Activated B cell treated with CpG ODN at 0.5 μM for 24 hours (primary cell): ENCODE measurements around the gene PTPRO. TPM values are rescaled to one million over a fixed set of nuclear protein-coding genes. Genes with fewer than 3 reads are reported as not detected.

ENCODE experiments used
- ATAC-seq: fragments of 200-7000 bp; cut with Tn5 transposase; one replicate; pipeline ENCODE4 v1.10.0; 2021; ENCODE audit warnings: low read depth, mild to moderate bottlenecking, moderate library complexity
- CTCF ChIA-PET: fragments of 350-600 bp; sonication (Branson Sonifier 250); formaldehyde crosslinking; loops from one replicate; lab custom pipeline; 2021; ENCODE audit warnings: antibody characterized with exemption; lab: Charles Lee
- POLR2A ChIA-PET: fragments of 350-600 bp; sonication (Branson Sonifier 250); formaldehyde crosslinking; loops from one replicate; lab custom pipeline; 2021; ENCODE audit warnings: antibody characterized with exemption; lab: Charles Lee
- DNase-seq: peaks from one replicate; pipeline ENCODE4 v3.0.0; 2022
- H3K27ac Mint-ChIP-seq: one replicate; pipeline ENCODE4 v1.8.0; 2020; ENCODE audit warnings: mixed read lengths
- H3K27me3 Mint-ChIP-seq: one replicate; pipeline ENCODE4 v1.8.0; 2021; ENCODE audit warnings: mixed read lengths
- H3K36me3 Mint-ChIP-seq: one replicate; pipeline ENCODE4 v1.8.0; 2021; ENCODE audit warnings: low read depth, mixed read lengths
- H3K4me1 Mint-ChIP-seq: one replicate; pipeline ENCODE4 v1.8.0; 2021; ENCODE audit warnings: mixed read lengths
- H3K4me3 Mint-ChIP-seq: one replicate; pipeline ENCODE4 v1.8.0; 2020; ENCODE audit warnings: mild to moderate bottlenecking, mixed read lengths
- H3K9me3 Mint-ChIP-seq: one replicate; pipeline ENCODE4 v1.8.0; 2020; ENCODE audit warnings: mixed read lengths
- CTCF ChIP-seq: fragments of 200-600 bp; IDR thresholded peaks from one replicate; pipeline ENCODE4 v1.8.0; 2022; ENCODE audit warnings: antibody characterized with exemption, mild to moderate bottlenecking
- intact Hi-C: fragments of 100-400 bp; cut with micrococcal nuclease; formaldehyde crosslinking; loops from one replicate; pipeline ENCODE4 v1.15.1; 2024
- total RNA-seq: library from RNA; stranded (reverse); gene quantifications from 2 replicates; pipeline ENCODE4 v1.2.3, GENCODE V29; 2022

The PTPRO gene
- total RNA-seq, 1 donor from 2014 or later = 23.9 TPM

DNA sequence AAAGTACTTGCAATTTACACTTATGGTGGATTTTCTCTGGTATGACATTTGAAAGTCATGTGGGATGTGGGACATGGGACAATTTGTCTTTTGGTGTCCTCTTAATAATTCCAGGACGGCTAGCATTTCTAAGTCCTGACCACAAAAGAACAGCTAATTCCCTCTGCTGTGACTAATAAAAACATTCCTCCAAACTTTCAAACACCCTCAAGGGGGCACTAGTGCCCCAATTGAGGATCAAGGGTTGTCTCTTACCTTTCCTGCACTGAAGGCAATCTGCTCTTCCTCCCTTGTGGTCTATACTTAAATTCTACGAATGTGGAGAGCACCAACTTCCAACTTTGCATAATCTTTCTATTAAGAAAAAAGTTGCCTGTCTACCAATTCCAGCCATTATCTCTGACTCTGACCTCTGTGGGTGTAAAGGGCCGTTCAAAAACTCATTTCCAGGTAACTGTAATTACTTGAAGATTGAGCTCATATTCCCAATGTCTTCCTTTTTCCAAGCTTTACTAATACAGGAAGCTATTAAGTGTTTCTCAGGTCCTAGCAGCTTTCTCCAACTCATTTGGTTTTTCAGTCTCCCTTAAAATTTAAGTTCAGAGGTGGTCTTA is 210.2 kb downstream of the PTPRO start:
- peaks cover 2% of the 10 kb centered on the region for H3K9me3 Mint-ChIP-seq
- ATAC-seq = peak; percentile 85
- POLR2A ChIA-PET = interaction anchor here (0.9 to 1.7 kb wide), 4 partner anchors 18 to 52 kb away, joined by 3 to 16 read pairs (median 6); no protein-coding TSS in a partner anchor
- no peaks in the 10 kb centered on the region for H3K27me3 Mint-ChIP-seq
- DNase-seq = no peak
- no peak overlapping the region for H3K27ac Mint-ChIP-seq
- H3K4me1 Mint-ChIP-seq = peaks cover 8% of the 10 kb centered on the region
- peaks cover 2% of the 10 kb centered on the region for H3K36me3 Mint-ChIP-seq
- intact Hi-C loops = loop anchor here (1.0 to 5.0 kb wide), 5 partner anchors 39 to 367 kb away; partner anchors contain the start of gene EPS8
- TF ChIP-seq CTCF = peak; percentile 84
- H3K4me3 Mint-ChIP-seq = no peak overlapping the region
- CTCF ChIA-PET = interaction anchor here (0.6 to 9.6 kb wide), 20 partner anchors 9 to 366 kb away, joined by 3 to 480 read pairs (median 10); no protein-coding TSS in a partner anchor

DNA sequence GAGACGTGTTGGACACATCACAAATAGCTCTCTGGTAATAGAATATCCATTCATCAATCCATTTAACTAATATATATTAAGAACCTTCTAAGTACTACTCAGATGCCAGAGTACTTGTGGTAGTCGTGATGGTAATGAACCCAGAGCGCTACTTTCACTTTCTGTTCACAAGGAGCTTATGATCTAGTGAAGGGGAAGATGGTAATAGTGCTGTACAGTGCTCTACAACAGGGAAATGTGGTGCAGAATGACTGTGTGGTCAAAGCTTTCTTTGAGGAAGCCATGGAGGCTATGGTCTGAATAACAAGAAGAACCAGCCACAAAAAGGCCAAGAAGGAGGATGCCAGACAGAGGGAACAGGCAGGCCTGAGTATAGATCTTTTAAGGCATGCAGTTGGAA is 212.0 kb downstream of the PTPRO start:
- Mint-ChIP-seq H3K4me1 (peaks cover 8% of the 10 kb centered on the region), H3K9me3 (no peaks in the 10 kb centered on the region), H3K27ac (peak overlapping the region; percentile 85), H3K4me3 (peak overlapping the region; percentile 56), H3K36me3 (no peaks in the 10 kb centered on the region), H3K27me3 (no peaks in the 10 kb centered on the region)
- CTCF ChIA-PET = interaction anchor here (0.5 to 9.6 kb wide), 7 partner anchors 8 to 323 kb away, joined by 3 to 480 read pairs (median 5); no protein-coding TSS in a partner anchor
- TF ChIP-seq CTCF = no peak
- intact Hi-C loops = loop anchor here (5.0 kb wide), 1 partner anchor 253 kb away; the partner anchor contains the start of gene EPS8
- ATAC-seq = peak; percentile 74
- no peak for DNase-seq
- POLR2A ChIA-PET = interaction anchor here (0.6 to 2.7 kb wide), 6 partner anchors 12 to 50 kb away, joined by 3 to 18 read pairs (median 4); no protein-coding TSS in a partner anchor

DNA sequence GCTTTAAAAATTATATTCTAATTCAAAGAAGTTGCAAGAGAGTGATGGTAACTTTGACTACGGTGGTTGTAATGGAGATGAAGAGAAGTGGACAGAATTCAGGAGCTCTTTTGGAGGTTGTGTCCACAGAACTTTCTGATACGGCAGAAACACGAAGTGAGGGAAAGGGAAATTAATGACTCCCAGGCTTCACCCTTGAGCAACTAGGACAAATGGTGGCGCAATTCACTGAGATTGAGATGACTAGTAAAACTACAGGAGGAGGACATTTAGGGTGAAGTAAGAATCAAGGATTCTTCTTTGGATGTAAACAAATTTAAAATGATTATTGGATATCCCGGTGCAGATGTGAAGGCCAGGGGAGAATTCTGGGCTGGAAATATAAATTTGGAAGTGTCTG is 212.6 kb downstream of the PTPRO start:
- H3K27ac Mint-ChIP-seq = no peak overlapping the region
- ATAC-seq (no peak), DNase-seq (no peak)
- CTCF ChIA-PET = interaction anchor here (0.5 to 9.6 kb wide), 8 partner anchors 9 to 322 kb away, joined by 3 to 480 read pairs (median 4); no protein-coding TSS in a partner anchor
- H3K36me3 Mint-ChIP-seq = no peaks in the 10 kb centered on the region
- POLR2A ChIA-PET = interaction anchor here (1.0 to 2.7 kb wide), 6 partner anchors 11 to 50 kb away, joined by 3 to 18 read pairs (median 4); no protein-coding TSS in a partner anchor
- no peaks in the 10 kb centered on the region for H3K9me3 Mint-ChIP-seq
- intact Hi-C loops = loop anchor here (5.0 kb wide), 1 partner anchor 252 kb away; the partner anchor contains the start of gene EPS8
- no peaks in the 10 kb centered on the region for H3K27me3 Mint-ChIP-seq
- peaks cover 8% of the 10 kb centered on the region for H3K4me1 Mint-ChIP-seq
- no peak overlapping the region for H3K4me3 Mint-ChIP-seq
- TF ChIP-seq CTCF = no peak

DNA sequence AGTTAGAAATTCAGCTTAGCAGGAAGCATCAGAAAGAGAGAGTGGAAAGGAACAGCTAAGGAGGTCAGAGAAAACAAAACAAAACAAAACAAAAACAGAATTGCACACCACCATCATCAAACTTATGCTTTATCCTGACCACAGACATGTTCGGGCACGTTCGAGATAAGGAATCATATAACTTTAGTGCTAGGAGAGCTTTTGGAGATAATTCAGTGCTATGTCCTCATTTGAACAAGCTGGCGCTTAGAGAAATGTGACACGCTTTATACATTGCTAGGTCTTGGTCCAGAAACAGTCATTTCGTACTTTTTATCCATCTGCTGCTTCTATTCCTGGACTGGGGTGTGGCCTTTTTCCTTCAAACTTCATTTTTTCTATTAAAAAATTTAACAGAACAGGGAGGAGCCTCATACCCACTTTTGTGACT is 213.1 kb downstream of the PTPRO start:
- CTCF ChIA-PET = interaction anchor here (1.0 to 9.6 kb wide), 5 partner anchors 8 to 55 kb away, joined by 3 to 480 read pairs (median 12); no protein-coding TSS in a partner anchor
- intact Hi-C loops = no loop called here

More for the DNA sequence above, 213.1 kb downstream of the PTPRO start:
- H3K4me3 Mint-ChIP-seq = no peak overlapping the region
- no peaks in the 10 kb centered on the region for H3K9me3 Mint-ChIP-seq
- no peaks in the 10 kb centered on the region for H3K27me3 Mint-ChIP-seq
- ATAC-seq (no peak), DNase-seq (no peak)
- POLR2A ChIA-PET = interaction anchor here (1.3 to 2.7 kb wide), 3 partner anchors 11 to 49 kb away, joined by 4 to 18 read pairs (median 4); no protein-coding TSS in a partner anchor
- no peak for TF ChIP-seq CTCF
- no peak overlapping the region for H3K27ac Mint-ChIP-seq
- no peaks in the 10 kb centered on the region for H3K36me3 Mint-ChIP-seq
- peaks cover 8% of the 10 kb centered on the region for H3K4me1 Mint-ChIP-seq
